ENCODE data around the gene RPS6KA4.
"Not testable (repeated sequence)": the region's sequence is repeated elsewhere in the genome, so short reads cannot be mapped to it uniquely, and the experiment has no call there.

Gene RPS6KA4

DNA sequence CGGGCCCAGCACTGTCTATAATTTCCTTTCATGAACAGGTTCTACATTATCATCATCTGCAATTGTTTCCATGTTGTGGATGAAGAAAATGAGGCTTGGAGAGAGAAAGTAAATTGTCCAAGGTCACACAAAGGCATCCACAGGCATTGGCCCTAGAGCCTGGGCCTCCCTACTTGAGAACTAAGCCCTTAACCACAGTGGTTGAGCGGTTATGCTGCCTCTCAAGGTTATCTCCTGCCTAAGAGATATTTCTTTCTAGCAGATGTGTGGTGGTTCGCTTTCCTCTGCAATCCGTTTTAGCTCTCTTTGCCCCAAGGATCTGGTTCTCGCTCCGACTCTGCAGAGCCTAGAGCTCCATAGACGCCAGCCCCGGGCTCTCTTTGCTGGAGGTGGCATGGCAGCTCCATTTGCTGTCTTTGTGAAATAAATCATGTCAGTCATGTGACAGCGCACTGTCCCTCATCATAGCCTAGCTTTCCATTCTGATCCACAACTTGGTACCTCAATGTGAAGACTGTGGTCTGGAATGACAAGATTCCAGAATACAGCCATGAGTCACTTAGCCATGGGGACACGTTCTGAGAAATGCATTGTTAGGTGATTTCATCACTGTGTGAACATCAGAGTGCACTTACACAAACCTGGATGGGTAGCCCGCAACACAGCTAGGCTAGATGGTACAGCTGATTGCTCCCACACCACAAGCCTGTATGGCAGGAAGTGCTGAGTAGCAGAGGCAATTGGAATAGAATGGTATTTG, 27.2 kb downstream of the RPS6KA4 start:
- DNase-seq (ENCODE audit: low spot score), result no peak

DNA sequence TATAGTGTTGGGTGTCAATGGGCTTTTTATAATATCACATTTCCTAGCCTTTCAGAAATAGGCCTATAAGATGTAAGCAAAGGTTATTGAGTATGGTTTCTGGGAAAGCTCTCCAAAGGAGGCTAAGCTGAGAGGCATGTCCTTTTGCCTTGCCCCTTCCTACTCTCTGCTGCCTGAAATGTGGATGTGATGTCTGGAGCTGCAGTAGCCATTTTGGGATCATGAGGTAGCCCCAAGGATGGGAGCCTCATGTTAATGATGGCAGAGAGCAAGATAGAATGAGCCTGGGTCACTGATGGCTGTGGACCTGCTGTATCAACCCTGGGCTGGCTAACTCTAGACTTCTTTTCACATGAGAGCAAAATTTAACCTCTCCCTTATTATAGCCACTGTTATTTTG, 29.0 kb downstream of the RPS6KA4 start:
- no peak for DNase-seq (ENCODE audit: low spot score)

GRCh38 chr11:64388894-64389293, 29.9 kb downstream of the RPS6KA4 start:
- DNase-seq (ENCODE audit: low spot score), result no peak

DNA sequence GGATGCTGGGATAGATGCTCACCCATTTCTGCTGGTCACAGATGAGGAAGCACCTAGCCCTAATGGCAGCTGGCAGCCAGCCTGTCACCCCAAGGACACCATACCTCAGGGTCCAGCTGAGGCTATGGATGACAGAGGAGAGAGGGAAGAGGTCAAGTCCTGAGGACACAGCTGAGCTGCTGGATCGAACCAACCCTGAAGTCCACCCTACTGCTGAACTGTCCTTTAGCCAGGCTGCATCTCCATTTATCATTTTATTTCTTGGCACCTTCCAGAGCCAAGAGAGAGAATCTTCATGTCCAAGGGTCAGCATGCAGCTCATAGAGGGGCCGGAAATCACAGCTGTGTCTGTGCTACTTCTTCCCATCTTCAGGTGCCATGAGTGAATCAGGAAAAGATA, 30.9 kb downstream of the RPS6KA4 start:
- DNase-seq (ENCODE audit: low spot score), result no peak

DNA sequence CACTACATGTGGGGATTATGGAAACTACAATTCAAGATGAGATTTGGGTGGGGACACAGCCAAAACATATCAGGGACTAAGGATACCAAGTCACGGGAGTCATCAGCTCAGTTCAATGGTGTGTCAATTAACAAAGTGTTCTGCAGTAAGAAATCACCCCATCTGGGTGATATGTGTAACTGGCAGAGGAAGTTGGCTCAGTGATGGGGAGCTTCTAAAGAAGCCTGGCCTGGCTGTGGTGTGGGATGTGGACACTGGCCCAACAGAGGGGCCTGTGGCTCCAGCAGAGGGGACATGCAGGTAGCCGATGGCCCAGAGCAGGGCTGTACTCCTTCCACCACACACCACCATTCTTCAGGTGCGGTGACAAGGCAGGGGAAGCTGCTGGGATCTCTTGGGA, 31.6 kb downstream of the RPS6KA4 start:
- DNase-seq (ENCODE audit: low spot score), result no peak

- no peak for DNase-seq (ENCODE audit: low spot score)
Observed at GRCh38 chr11:64391839-64392238, 32.9 kb downstream of the RPS6KA4 start.

GRCh38 chr11:64395545-64396078, 36.6 kb downstream of the RPS6KA4 start:
- no peak for DNase-seq (ENCODE audit: low spot score)

- DNase-seq (ENCODE audit: low spot score), result no peak
Observed at GRCh38 chr11:64396079-64396591, 37.2 kb downstream of the RPS6KA4 start.

DNA sequence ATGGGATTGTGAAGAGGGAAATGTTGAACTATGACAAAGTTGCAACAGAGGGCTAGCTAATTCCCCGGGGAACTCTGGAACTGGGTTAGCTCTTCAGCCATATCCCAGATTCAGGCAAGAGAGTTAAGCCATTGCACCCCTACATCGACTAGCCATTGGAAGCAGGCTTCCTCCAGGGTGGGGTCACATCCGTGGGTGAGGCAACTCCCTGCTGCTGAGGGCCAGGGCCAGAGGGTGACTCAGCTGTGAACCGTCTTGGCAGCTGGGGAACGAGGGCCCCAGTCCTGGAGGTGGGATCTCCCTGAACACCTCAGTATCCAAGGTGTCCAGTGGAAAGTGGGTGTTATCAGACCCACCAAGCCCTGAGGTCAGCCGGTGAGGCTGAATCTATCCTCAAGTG, 41.1 kb downstream of the RPS6KA4 start:
- no peak for DNase-seq (ENCODE audit: low spot score)

DNA sequence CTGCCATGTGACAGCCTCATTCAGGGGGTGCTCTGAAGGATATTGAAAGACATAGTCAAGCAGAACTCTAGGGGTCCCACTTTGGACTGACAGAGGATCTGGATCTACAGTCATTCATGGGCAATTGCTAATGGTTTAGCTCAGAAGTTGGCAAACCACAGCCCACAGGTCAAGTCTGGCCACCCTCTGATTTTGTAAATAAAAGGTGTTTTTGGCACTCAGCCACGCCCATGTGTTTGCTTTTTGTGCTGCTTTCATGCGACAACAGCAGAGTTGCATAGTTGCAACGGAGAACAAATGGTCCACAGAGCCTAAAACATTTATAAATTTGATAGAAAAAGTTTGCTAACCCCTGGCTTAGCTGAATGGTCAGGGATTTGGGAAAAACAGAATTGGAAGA, 41.7 kb downstream of the RPS6KA4 start:
- no peak for DNase-seq (ENCODE audit: low spot score)

- DNase-seq (ENCODE audit: low spot score), result no peak
Observed at GRCh38 chr11:64401775-64402174, 42.8 kb downstream of the RPS6KA4 start.

DNA sequence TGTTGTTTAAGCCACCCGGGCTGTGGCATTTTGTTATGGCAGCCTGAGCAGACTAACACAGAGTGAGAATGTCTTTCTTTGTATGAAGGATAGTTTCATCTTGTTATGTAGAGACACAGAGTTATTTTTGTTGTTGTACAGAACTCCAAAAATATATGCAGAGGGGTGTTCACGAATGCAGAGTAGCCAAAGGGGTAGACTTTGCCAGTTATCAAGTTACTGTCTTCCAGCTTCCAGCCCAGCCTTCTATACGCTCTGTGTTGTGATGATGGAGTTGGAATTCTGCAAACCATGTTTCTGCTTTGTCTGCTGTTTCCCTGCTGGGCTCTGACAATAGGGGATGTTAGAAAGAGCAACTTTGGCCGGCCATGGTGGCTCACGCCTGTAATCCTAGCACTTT, 44.1 kb downstream of the RPS6KA4 start:
- DNase-seq (ENCODE audit: low spot score), result no peak

DNA sequence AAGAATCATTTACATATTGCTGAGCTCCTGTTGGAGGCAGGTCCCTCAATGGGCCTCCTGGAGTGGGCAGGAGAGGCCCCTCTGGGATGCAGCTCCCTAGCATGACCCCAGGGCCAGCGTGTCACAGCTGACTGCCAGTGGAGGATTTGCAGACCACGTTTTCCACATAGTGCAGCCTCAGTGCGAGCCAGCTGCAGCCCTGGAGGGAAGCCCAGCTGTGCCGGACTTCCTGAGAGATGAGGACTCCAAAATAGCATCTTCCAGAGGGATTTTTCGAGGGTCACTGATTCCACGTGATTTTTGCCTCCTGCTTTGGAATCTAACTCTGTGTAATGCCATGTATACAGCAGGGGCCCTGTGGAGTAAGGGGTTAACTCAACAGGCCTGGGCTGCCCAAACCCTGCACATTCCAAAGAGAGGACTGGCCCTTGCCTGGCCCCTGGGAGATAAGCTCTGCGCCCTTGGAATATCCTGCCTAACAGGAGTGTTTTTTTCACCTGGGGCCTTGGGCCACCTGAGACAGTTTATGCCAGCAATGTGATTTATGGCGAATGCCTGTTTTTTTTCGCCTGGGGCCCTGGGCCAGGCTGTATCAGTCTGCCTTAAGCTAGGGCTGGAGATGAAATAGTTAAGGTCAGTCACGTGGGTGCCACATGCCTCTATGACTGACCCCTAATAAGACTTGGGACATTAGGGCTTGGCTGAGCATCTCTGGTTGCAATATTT, 47.4 kb downstream of the RPS6KA4 start:
- DNase-seq (ENCODE audit: low spot score), result peak; percentile 76

GRCh38 chr11:64407221-64407620, 48.3 kb downstream of the RPS6KA4 start:
- no peak for DNase-seq (ENCODE audit: low spot score)

- DNase-seq (ENCODE audit: low spot score), result no peak
Observed at GRCh38 chr11:64407630-64408029, 48.7 kb downstream of the RPS6KA4 start.

DNA sequence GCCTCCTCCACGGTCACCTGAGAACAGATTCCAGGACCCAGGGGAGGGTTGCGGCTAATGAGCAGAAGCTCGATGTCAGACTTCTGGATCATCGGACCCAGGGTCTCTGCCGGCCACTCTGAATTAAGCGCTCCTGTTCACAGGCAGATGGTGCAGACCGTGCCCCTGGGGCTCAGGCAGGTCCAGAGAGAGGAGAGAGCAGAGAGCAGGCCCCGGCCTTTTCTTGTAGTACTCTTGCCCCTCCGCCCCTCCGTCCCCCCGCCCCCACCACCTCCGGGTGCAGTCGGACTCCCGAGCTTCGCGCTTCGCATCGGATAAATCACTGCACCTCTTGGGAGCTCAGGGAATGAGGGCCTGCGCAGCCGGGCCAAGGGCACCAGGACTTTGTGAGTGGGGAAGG, 50.3 kb downstream of the RPS6KA4 start:
- DNase-seq (ENCODE audit: low spot score), result no peak

DNA sequence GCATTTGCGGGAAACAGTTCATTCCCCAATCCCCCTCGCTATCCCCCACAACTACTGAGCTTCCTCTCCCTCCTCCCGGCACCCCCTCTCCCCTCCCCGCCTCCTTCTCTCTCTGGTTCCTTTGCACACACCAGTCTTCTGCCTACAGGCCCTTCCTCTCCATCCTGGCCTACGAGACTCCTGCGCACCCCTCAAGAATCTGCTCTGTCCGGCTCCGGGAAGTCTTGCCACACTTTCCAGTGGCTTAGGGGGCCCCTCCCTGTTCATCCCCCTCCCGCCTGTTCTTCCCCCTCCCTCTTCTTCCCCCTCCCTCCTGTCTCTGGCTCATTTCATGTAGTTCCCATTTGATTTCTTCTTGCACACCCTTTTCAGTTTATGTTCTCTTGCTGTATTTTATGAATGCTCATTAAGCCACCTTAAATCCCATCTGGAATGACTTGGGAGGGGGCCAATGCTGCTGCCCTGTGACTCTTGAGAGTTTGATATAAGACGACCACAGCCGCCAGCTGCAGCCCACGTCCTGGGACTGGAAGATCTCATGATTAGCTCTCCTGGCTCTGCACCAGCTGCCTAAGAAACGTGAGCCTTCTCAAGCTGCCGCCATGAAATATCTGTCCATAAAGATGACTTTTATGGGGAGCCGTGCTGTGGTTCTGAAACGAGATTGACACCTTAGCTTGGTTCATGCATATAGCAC, 50.9 kb downstream of the RPS6KA4 start:
- DNase-seq (ENCODE audit: low spot score), result no peak

GRCh38 chr11:64410404-64410734, 51.4 kb downstream of the RPS6KA4 start:
- no peak for DNase-seq (ENCODE audit: low spot score)

DNA sequence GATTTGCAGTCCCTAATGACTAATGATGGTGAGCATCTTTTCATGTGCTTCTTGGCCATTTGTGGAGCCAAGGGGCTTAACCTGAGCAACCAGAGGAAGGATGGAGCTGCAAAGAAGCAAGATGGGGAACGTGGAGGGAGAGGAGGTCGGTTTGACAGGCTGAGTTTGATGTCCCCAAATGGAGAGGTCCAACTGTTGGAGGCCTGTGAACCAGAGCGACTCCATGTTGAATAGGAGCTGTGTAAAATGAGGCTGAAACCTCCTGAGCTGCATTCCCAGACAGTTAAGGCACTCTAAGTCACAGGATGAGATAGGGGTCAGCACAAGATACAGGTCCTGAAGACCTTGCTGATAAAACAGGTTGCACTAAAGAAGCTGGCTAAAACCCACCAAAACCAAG, 54.5 kb downstream of the RPS6KA4 start:
- DNase-seq (ENCODE audit: low spot score), result no peak

GRCh38 chr11:64415286-64415685, 56.3 kb downstream of the RPS6KA4 start:
- DNase-seq (ENCODE audit: low spot score), result no peak

DNA sequence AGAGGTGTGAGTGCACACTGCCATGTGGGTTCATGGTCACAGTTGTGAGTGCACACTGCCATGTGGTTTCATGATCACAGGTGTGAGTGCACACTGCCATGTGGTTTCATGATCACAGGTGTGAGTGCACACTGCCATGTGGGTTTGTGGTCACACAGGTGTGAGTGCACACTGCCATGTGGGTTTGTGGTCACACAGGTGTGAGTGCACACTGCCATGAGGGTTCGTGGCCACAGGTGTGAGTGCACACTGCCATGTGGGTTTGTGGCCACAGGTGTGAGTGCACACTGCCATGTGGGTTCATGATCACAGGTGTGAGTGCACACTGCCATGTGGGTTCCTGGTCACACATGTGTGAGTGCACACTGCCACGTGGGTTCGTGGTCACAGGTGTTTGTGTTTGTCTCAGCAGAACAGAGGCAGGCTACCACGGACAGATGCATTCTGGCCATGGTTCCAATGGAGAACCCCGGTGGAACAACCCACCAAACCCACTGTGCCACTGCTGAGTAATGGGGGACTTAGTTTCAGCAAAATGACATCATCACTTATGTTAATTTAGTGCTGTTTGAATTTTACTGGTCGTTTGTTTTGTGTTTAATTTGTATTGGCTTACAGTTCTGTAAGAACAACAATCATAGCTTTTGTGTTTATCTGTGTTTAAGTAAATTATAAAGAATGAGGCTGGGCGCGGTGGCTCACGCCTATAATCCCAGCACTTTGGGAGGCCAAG, 57.2 kb downstream of the RPS6KA4 start:
- DNase-seq (ENCODE audit: low spot score), result no peak

- not testable (repeated sequence) for DNase-seq (ENCODE audit: low spot score)
Observed at GRCh38 chr11:64418233-64418632, 59.3 kb downstream of the RPS6KA4 start.
